A204.1 (cell line): Measurements from ENCODE around the gene LEO1.
A peak's percentile ranks its signal among the peaks of the same experiment; 100 is the strongest.

Experiments used
- FAIRE-seq: peaks from 2 replicates; lab custom pipeline; 2012; peaks lifted over from hg19 to GRCh38; lab: Jason Lieb, UNC

Gene LEO1

GRCh38 chr15:51971375-51972133 is at the start of gene LEO1:
LEO1 (minus strand) TSS chr15:51971778; CDS start chr15:51971745, 33 bp downstream.
- FAIRE-seq, result peak; percentile 77

GRCh38 chr15:52021128-52021671 is 49.6 kb upstream of the LEO1 start:
- FAIRE-seq, result no peak

GRCh38 chr15:52020221-52021085 is 48.9 kb upstream of the LEO1 start:
- no peak for FAIRE-seq

- no peak for FAIRE-seq
These were observed 48.0 kb upstream of the LEO1 start for GRCh38 chr15:52019394-52020220.

- no peak for FAIRE-seq
These were observed 47.3 kb upstream of the LEO1 start, which contains the start of gene MAPK6 for GRCh38 chr15:52018693-52019393. MAPK6 (plus strand) TSS chr15:52019219; CDS start chr15:52046461, 27,242 bp downstream.

- no peak for FAIRE-seq
These were observed 46.7 kb upstream of the LEO1 start for GRCh38 chr15:52018244-52018643.

- no peak for FAIRE-seq
These were observed 44.7 kb upstream of the LEO1 start for GRCh38 chr15:52016316-52016715.

GRCh38 chr15:52014616-52015015 is 43.0 kb upstream of the LEO1 start:
- FAIRE-seq, result no peak

- no peak for FAIRE-seq
These were observed 41.7 kb upstream of the LEO1 start for GRCh38 chr15:52013151-52013791.

GRCh38 chr15:52012210-52012609 is 40.6 kb upstream of the LEO1 start:
- FAIRE-seq, result no peak

- FAIRE-seq, result no peak
These were observed 40.1 kb upstream of the LEO1 start for GRCh38 chr15:52011711-52012144.

- no peak for FAIRE-seq
These were observed 39.3 kb upstream of the LEO1 start for GRCh38 chr15:52010633-52011595.

- no peak for FAIRE-seq
These were observed 37.3 kb upstream of the LEO1 start for GRCh38 chr15:52008698-52009434.

GRCh38 chr15:52008359-52008697 is 36.8 kb upstream of the LEO1 start:
- no peak for FAIRE-seq

GRCh38 chr15:52006702-52007340 is 35.2 kb upstream of the LEO1 start:
- FAIRE-seq, result no peak

- no peak for FAIRE-seq
These were observed 34.4 kb upstream of the LEO1 start for GRCh38 chr15:52005748-52006701.

- FAIRE-seq, result no peak
These were observed 33.2 kb upstream of the LEO1 start for GRCh38 chr15:52004806-52005205.
